Stimulated activated CD8-positive, alpha-beta memory T cell treated with anti-CD3 and anti-CD28 coated beads, Interleukin-15, amount 100 ng/mL, for 48 hours (primary cell): ENCODE measurements around the gene JAML.

Experiments
- DNase-seq, 2 donors: peaks; one replicate each; pipeline ENCODE4 v3.0.0-alpha.2; 2020; ENCODE audit warnings: low read depth in 2 of 2

Gene JAML

DNA sequence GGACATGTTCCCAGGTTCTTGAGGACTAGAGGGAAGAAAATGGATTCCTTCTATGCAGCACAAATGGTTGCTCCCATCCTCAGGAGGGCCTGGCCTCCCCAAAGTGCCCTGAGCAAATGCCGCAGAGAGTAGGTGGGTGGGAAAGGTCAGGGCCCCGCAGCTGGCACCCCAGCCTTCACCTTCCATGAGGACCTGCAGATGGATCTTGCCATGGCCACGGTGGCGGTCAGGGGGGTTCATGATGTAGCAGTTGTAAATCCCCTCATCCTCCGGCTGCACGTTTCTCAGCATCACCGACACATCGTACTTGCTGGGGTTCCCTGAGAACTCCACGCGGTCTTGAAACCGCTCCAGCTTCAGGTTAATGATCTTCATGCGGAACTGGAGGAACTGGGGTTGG, 56.9 kb downstream of the JAML start:
- DNase-seq = no peak

DNA sequence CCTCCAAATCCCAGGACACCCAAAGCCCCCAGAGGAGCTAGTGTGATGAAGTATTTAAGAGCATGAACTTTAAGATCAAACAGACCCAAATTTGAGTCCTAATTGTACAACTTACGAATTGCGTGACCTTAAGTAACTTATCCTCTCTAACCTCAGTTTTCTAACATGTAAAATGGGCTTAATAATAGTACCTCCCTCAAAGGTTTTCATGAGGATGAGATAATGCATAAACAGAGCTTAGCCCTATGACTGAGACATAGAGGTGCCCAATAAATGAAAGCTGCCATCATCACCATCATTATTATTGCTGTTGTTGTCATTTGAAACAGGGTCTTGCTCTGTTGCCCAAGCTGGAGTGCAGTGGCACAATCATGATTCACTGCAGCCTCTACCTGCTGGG, 57.6 kb downstream of the JAML start:
- no peak for DNase-seq

DNA sequence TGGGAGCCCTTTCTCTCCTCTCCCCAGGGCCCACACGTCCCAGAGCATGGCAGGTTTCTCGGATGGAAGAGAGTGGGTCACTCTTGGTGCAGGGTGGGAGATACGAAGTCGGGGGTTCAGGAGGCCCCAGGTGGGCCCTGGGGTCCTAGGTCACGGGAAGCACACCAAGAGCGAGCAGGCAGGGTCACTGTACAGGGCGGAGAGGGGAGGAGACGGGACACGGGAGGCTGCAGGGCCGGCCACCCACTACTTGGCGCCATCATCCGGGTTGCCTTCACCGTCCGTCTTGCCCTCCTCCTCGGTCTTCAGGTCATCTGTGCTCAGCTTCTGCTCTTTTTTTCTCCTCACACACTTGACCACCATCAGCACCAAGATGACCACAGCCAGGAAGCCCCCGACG, 58.2 kb downstream of the JAML start:
- no peak for DNase-seq

DNA sequence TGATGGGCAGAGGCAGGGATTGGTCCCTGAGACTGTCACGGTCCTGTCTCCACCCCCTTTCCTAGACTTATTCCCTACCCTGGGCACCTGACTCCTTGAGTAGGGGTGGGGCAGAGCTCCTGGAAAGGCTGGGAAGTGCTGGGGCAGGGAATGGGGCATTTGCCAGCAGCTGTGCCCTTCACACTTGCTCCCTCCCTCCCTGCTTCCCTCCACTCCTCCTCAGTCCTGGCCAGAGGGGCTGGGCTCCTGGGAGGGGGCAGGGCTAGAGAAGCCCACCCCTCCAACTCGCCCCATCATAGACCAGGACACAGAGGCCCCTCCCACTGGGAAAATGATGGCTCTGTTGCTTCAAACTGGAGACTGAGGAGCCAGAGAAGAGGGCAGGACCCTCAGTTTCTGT, 59.9 kb downstream of the JAML start:
- DNase-seq = no peak

DNA sequence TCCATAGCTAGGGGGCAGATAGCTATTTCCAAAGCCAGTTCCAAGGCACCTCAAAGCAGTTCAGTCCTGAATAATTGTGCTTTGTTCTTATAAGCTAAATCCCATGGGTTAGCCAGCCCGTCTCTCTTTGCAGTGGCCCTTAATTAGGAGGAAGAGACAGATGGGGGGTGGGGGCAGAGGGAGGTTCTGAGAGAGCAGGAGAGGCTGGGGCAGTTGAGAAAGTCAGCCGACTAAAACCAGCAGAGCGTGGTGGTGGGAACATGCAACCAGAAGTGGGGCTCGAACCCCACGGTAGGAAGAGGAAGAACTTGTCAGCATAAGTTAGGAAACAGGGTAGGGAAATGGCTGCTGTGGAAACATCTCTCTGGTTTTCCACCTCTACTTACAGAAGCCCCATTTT, 61.3 kb downstream of the JAML start:
- no peak for DNase-seq

DNA sequence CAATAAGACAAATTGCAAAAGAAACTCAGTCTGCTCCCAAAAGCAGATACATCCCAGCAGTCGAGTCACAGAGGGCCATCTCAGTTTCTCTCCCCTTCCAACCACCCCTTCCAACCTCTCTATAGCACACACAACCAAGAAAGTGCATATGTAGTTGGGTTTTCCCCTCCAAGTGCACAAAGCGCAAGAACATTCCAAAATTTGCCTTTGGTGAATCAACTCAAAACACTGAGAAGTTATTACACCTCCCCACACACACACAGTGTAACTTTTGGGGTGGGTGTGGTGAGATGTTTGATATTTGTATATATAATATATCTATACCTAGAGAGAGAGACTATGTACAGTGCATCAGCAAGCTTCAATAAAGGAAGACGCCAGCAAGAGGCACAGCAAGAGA, 62.0 kb downstream of the JAML start:
- DNase-seq = no peak

DNA sequence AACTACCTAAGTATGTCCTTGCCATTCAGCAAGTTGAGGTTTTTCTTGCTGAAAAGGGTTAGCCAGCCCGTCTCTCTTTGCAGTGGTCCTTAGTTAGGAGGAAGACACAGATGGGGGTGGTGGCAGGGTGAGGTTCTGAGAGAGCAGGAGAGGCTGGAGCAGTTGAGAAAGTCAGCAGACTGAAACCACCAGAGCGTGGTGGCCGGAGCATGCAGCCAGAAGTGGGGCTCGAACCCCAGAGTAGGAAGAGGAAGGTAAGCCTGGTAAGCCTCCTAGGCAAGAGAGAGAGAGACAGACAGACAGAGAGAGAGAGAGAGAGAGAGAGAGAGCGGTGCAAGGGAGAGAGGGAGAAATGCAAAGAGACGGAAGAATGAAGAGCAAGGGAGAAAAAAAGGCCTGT, 63.0 kb downstream of the JAML start:
- DNase-seq = no peak

DNA sequence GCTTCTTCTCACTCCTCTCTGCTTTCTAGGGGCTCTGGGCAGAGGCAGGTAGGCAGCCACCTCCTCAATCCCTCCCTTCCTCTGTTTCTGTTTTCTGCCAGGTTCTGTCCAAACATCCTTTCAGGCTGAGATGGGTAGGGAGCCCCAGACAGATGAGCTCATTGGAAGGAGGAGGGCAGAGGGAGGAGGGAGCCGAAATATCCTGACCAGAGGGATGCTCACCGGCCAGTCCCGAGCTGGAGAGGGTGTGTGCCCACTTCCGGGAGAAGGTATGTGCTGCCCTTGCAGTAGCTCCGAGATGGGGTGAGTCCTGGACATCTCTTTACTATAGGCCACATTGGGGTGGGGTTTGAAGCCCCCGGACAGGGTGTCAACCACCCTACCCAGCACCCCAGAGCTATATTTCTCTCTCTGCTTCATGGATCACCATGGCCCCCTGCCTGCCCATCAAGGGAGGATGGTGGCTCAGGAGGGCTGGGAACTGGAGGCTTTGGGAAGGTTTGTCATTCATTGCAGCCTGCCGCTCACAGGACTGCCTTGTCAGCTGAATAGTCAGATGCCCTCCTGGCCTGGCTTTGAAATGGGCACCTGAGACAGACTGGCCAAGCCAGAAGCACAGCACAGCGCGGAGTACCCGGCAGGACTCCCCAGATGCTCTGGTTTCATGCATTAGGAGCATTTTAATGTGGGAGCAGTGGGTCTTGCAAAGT, 67.5 kb downstream of the JAML start:
- DNase-seq = no peak

DNA sequence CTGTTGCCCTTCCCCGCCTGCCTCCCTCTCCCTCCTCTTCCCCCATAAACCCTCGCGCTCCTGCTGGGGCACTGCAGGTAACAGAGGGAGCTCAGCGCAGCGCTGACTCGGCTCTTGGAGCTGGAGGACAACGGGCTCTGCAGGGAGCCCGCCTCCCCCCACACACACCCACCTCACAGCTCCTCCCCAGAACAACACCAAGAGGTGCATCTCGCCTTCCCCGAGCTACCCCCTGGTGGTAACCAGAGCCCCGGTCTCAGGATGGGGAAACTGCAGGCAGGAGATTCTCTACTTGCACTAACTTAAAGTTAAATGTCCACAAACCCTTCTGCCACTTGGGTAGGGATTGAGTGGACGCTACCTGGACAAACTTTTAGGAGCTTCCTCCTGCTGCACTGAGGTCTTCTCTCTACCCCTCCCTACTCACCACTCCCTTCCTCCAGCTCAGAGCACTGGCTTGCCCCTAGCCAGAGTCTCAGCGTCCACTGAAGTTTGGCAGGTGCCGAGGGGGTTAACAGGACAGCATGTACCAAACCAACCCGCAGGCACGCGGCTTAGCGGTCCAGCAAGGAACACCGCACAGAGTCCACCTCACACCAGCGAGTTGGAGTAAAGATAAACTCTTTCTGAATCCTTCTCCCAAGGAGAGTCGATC, 68.2 kb downstream of the JAML start:
- no peak for DNase-seq

DNA sequence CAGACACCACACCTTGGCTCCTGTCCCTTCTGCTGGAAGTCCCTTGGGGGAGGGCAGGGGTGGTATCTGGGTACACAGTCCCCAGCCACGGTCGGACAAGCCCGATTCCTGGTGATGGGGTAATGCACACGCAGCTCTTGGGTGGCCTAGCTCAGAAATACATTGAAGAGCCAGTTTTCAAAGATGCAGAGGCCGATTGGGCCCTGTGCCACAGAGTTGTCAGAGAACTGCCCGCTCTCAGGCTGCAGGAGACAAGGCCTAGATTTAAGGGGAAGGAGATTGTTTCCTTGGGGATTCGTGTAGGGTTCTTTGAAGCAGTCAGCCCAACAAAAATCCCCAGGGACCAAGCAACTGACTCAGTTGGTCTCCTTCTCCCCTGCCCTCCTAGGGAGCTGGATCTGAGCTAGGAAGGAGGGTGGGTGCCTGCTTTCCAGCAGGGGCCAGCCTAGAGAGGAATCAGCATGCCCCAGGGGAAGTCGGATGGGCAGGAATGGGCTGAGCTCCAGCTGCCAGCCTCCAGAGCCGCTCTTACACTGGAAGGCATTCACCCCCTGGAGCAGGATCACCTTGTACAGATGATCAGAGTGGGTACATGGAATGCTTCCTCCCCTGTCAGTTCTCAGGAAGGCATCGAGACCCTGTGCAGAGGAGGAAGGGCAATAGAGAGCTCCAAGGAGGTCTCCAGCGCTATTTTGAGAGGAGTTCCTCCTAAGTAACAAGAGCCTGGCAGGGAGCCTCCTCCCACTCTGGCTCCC, 68.9 kb downstream of the JAML start:
- DNase-seq = no peak

DNA sequence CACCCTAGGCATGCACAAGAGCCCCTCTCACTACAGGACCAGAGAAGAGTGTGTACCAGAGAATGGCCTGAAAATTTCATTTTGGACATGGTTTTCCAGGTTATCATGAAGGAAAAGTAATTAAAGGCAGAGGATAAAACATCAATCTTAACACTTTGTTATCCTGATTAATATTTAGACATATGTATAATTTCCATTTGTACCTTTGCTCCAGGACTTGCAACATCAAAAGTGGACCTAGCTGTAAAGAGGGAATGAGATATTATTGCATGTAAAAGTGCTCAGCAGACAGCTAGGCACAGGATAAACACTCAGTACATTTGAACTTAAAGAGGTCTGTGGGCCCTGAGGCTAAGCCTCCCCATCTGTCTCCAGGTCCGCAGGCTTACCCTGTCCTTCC, 70.2 kb downstream of the JAML start:
- DNase-seq = no peak

DNA sequence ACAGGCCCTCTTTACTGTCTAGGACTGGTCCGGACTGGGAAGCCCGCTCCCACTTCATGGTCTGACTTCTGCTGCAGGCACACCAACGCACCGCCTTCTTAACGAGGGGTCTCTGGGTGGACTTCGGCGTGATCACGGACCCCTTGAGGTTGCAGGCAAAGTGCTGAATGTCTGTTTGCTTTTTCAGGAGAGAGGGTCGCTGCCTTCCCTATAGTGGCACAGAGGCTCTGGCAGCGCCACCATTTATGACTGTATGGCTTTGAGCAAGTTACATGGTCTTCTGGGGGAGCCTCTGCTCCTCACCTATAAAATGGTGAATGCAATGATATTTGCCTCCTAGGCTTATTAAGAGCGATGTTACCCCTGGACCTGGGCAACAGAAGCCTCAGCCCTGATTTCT, 70.8 kb downstream of the JAML start:
- no peak for DNase-seq

DNA sequence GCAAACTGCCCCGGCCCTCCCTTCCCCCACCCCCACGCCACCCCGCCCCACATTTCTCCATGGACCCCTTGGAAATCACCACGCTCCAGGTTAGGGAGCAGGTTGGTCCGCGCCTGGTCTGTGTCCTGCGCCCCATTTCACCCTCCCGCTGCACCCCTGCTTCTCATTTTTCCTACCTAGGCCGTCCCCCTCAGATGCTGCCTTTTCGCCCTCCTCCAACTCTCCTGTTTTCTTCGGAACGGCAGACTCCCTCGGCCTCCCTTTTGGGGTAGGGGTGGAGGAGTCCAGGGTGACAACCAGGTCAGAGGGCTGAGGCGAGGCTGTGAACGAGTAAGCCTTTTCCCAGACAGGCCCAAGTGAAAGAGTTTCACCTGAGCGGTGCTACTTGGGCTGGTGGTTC, 71.3 kb downstream of the JAML start:
- no peak for DNase-seq

DNA sequence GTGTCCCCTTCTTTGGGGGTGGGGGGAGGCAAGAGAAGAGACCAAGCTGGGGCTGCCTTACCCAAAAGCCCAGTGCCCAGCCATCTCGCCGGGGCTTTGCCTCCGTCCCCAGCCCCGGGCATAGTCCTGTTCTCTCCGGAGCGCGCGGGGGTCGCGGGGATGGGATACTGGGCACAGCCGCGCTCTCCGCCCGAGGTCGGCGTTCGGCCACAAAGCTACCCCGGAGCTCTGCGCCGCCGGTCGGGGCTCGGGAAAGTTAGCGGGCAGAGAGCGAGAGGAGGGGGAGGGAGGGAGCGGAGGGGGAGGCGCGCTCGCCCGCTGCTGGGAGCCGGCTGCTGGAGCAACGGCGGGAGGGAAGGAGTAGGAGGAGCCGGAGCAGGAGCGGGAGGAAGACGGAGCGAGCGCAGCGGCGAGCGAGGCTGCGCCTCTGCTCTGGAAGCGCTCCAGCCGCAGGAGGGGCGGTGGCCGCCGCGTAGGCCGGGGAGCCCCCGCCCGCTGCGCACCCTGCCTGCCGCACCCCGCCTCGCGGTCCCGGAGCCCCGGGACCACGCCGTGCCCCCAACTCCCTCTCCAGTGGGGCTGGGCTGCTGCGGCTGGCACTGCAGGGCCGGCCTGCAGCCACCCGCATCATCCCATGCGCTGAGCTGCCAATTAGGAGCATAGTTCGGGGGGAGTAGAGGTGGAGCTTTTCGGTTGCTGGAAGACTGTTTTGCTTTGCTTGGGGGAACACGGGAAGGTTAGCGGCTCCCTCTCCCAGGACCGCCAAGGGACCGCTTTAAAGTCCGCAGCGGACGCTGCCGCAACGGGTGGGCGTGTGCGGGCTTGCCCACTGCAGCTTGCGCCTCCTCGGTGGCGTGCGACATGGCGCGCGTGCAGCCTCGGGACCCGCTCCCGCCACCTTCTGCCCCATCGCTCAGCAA, 72.0 kb downstream of the JAML start, which contains the start of gene SCN4B:
Gene SCN4B, minus strand, starts transcription at position 272 of the 920 bp plus-strand sequence. Its CDS starts 150 bp downstream, at position 122.
- DNase-seq = no peak

DNA sequence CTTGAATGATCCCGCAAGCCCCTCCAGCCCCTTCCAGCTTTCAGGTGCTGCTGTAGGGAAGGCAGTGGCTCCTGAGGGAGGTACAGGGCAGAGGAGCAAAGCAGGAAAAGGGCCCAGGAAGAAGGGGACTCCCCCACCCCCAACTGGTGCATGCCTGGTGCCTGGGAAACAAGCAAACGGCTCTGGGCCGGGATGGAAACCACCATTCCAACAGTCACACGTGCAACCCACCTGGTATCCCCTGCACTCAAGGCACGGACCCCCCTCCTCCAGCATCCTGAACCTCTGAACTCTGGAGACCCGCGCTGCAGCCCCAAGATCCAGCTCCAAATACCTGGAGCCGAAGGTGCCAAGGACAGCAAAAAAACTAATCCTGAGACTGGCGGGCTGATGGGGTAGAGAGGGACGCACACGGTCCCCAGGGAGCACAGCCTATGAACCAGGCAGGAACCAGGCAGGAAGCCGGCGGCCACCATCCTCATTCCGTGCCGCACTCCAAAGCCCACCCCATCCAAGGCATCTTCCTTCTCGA, 72.7 kb downstream of the JAML start:
- DNase-seq = no peak

DNA sequence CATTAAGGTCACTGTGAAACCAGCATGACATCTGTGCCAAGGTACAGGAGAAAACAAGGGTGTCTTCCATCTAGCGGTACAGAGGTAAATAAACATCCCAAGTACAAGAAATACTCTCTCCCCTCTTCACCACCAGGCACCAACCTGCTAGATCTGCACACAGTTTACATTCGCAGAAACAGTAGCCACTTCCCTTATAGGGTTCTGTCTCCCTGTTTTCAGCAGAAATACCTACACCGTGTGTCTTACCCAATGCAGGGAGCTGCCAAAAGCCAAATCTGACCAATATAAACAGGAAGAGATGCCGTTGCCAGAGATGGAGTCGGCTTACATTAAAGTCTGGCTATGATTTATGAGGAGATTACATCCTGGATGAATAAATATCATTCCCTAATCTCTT, 73.4 kb downstream of the JAML start:
- no peak for DNase-seq

DNA sequence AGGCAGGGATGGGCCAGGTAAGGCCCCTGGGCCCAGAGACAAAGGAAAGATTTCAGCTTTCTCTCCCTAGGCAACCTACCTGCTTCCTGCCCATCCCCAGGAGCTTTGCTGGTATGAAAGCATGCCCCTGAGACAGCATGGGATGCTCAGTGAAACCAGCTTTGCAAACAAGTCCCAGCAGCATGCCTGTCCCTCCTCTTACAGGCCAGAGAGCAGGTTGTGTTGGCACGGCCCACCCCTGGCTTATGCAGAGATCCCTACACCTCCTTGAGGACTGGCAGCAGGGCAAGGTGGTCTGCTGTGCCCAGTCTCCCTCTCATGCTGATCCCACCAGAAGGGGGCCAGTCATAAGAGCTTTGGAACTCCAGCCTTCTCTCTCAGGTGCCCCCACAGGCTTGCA, 75.3 kb downstream of the JAML start:
- no peak for DNase-seq

DNA sequence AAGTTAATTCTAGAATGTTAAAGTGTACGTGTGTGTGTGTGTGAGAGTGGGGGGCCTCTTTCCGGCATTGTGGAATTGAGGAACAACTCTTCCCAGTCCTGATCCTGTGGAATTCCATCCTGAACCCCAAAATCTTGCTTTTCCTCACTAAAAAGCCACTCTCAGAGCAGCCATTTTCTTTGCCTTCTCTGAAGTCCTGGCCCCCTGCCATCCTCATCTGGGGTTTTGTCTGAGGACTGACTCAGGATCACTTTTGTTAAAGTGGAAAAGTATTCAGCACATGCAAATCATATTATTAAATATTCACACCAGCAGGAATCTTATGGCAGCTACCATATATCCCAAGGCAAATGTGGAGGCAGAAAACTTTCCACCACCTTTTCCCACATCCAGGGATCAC, 76.0 kb downstream of the JAML start:
- DNase-seq = no peak

DNA sequence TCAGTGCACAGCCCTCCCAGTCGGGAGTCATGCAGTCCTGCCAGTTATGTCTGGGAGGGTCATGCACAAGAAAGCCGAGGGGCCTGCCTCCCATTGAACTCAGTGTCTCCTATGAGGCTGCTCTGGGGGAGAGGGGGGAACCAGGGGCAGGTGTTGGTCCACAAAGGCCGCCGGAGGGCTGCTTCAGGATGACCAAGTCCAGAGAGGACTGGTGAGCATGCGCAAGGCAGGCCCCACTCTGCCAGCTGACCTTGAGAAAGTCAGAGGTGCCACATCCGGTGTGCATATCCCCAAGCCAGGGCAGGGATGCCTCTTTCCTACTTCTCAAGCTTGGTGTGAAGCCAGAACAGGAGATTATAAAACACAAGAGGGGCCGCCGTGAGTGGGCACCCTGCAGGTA, 76.6 kb downstream of the JAML start:
- no peak for DNase-seq

DNA sequence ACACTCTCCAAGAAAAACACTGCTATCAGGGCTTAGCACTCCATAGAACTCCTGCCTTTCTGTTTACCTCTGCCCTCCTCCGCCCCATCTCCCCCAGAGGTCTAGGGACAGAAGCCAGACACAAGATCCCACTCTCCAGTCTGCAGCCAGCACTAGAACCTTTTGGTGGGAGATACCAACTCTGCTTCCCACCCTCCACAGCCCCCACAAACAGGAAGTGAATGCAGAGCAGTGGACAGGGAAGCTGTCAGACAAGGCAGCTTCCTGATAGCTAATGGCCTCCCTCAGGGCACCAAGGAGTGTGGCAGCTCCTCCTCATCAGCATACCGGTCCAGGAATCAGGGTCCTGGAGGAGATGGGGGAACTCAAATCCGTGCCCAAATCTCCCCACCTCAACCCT, 77.3 kb downstream of the JAML start:
- no peak for DNase-seq

DNA sequence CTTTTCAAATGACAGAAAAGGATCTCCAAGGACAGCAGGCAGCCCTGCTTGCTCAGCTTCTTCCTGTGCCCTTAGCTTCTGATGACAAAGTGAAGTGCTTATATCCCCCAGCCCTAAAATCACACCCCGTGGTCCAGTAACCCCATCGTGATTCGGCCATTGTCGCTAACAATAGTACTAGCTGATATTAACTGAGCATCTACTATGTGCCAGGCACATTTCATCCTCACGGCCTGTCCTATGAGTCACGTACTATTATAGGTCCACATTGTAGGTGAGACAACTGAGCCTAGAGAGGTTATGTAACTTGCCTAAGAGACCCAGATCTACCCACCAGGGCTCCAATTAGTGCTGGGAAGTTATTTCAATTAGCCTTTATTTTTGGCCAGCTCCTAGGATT, 78.3 kb downstream of the JAML start:
- no peak for DNase-seq
